Measurements from ENCODE around the gene CTH.

GRCh38 chr1:70386121-70386520, 24.9 kb upstream of the CTH start:
- TF ChIP-seq CTCF (IDR thresholded peaks at IDR 0.05): no peak
- TF ChIP-seq ZFX (IDR thresholded peaks at IDR 0.05; ENCODE audit: borderline replicate concordance): no peak
